Esophagus muscularis mucosa (tissue), 3 donors: ENCODE measurements around the gene RPN1.

ENCODE experiments used
- POLR2AphosphoS5 ChIP-seq, 2 donors: sonication (generic); formaldehyde crosslinking; IDR thresholded peaks; one replicate each; pipeline ENCODE4 v1.6.1; 2017; ENCODE audit warnings: antibody characterized with exemption in 2 of 2
- TF ChIP-seq, protein P1 (sequence below), 3 experiments: fragments of 200-600 bp in 2 of 3; fragments of 450-650 bp in 1 of 3; sonication (generic) in 2 of 3; IDR thresholded peaks; one replicate each; pipeline ENCODE4 v1.5.1; 2017 to 2019; ENCODE audit warnings: antibody characterized with exemption in 3 of 3, mild to moderate bottlenecking in 2 of 3, moderate library complexity in 1 of 3

DNA sequence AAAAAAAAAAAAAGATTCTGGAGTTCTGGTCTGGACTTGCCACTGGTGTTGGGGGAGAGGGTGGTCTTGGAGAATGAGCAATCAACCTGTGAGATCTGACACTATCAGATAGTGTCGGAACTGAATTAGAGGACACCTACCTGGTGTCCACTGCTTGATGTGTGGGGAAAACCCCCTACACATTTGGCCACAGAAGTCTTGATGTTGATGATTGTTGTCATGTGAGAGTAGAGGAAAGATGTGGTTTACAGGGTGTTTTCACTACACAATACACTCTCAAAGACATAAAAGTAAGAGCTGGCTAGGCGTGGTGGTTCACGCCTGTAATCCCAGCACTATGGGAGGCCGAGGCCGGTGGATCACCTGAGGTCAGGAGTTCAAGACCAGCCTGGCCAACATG is 38.4 kb upstream of the RPN1 start:
- TF ChIP-seq POLR2AphosphoS5 (IDR thresholded peaks at IDR 0.05) = no peak
- TF ChIP-seq, protein P1, sequence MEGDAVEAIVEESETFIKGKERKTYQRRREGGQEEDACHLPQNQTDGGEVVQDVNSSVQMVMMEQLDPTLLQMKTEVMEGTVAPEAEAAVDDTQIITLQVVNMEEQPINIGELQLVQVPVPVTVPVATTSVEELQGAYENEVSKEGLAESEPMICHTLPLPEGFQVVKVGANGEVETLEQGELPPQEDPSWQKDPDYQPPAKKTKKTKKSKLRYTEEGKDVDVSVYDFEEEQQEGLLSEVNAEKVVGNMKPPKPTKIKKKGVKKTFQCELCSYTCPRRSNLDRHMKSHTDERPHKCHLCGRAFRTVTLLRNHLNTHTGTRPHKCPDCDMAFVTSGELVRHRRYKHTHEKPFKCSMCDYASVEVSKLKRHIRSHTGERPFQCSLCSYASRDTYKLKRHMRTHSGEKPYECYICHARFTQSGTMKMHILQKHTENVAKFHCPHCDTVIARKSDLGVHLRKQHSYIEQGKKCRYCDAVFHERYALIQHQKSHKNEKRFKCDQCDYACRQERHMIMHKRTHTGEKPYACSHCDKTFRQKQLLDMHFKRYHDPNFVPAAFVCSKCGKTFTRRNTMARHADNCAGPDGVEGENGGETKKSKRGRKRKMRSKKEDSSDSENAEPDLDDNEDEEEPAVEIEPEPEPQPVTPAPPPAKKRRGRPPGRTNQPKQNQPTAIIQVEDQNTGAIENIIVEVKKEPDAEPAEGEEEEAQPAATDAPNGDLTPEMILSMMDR (IDR thresholded peaks at IDR 0.05) = no peak
